HG03139 (cell line): ENCODE data around the gene NEK4.
"Not testable (repeated sequence)": the region's sequence is repeated elsewhere in the genome, so short reads cannot be mapped to it uniquely, and the experiment has no call there.

ENCODE experiments used
- ATAC-seq: cut with Tn5 transposase; IDR thresholded peaks from one replicate; pipeline ENCODE4 v1.9.1; 2021; ENCODE audit not compliant: unreplicated experiment

NEK4 gene

DNA sequence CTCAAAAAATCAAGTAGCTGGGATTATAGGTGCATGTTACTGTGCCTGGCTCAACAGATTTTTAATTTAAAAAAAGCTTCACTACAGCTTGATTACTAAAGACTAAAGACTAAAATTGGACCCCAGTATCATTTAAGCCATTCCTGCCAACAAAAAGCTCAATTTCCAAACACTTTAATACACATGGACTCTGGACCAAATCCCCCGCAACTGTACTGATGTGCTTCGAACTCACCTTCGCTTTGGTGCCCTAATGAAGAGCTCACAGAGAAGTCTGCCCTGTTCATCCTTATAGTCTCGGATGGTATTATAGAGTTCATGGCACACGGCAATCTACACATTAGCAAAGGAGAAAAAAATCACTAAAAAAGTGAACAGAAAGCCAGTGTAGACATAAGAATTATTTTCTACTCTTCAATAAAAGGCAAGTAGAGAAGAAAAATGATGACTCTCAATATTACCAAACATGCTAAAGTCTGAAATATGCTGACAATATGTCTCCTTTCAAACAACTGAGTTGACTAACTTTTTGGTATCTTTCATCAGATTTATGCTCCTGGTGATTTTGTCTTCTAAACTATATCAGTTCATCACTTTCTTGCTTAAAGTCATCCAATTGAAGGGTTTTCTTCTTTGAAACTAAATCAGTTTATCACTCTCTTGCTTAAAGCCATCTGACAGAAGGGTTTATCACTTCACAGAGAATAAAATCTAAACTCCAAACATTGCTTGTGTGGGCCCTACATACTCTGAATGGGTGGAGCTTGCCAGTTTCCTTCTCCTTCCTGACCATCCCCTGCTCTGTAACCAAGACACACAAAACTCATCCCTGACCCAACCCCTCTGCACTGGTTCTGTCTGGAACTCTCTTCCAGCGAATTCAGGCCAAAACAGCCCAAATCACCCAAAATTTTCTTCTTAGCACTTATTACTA lies 92.2 kb downstream of the NEK4 start:
- ATAC-seq, result no peak

DNA sequence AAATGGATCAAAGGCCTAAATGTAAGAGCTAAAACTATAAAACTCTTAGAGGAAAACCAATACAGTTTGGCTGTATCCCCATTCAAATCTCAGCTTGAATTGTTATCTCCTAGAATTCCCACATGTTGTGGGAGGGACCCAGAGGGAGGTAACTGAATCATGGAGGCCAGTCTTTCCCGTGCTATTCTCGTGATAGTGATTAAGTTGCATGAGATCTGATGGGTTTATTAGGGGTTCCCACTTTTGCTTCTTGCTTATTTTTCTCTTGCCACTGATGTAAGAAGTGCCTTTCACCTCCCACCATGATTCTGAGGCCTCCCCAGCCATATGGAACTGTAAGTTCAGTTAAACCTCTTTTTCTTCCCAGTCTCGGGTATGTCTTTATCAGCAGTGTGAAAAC lies 94.5 kb downstream of the NEK4 start:
- not testable (repeated sequence) for ATAC-seq

DNA sequence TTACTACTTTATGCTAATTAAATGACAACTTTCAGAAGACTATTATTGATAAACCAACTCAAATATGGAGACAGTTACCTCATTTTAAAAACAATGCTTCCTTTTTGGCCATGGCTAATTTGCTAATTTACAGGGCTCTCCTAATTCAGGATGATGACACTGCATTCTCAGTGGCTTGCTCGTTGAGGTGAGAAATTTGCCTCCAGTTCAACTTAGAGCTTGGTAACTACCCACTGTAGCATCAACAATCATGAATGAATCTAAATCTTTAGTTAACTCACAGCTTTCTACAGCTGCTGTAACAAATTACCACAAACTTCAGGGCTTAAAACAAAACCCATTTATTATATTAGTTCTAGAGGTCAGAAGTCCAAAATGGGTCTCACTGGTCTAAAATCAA lies 99.1 kb downstream of the NEK4 start:
- ATAC-seq, result no peak

DNA sequence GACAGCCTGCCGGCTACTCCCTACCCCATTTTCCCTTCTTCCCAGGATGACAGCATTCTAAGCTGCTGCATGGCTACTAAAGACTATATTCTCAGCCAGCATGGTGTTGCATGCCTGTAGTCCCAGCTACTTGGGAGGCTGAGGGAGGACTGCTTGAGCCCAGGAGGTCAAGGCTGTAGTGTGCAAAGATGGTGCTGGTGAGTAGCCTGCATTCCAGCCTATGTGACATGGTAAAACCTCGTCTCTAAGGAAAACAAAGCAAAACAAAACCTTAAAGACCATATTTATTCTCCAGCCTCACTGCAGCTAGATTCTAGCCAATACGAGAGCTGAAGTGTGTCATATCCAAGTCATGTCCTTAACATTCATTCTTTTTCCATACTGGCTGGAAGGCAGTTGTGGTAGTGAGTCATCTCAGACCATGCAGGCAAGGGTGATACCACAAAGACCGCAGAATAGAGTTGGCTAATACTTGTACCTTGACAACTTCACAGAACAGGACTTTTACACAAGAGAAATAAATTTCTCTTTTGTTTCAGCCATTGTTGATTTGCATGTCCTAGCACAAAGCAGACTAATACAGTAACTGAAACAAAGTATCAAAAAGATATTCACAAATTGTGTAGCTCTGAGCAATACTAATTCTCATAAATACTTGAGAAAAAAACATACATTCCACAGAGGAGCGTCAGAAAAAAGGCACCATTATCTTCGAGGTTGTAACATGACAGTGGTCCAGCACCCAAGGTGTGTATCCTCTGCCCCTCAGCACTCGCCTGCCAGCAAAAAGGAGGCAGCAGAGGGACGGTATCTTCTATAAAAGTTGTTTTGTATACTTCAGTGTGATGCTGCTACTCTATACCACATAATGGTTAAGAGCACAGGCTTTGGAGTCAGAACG lies 99.9 kb downstream of the NEK4 start:
- peak; percentile 63 for ATAC-seq

DNA sequence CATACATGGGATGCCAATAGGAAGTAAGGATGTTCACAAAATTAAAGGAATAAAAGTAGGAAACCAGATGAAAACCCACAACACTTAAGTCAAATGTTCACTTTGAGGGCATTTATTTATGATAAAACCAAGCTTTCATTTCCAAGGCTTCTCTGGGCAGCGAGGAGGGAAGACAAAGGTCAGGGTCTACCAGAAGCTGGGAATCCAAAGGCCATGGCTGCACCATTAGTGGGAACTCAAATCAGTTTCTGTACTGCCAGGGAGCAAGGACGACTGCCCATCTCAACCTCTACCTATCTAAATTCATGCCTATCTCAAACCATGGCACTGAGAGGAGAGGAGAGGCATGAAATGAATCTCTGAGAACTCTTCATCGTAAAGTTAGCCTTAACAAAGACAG lies 107.6 kb downstream of the NEK4 start:
- no peak for ATAC-seq

DNA sequence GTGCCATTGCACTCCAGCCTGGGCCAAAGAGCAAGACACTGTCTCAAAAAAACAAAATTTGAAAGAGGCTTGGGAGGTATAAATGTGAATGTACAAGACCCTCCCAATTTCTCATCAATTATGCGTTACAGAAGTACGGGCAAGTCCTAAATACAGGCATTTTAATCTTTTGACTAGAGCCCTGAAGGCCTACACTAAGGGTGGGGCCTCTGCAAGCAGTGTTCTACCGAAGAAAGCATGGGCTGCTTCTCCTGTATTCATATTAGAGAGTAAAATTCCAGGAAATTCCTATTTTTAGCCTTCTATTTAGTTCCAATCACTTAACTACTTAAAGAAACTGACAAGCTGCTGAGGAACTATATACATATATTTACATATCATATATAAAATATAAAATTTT lies 110.7 kb downstream of the NEK4 start:
- no peak for ATAC-seq
